Aorta (tissue), 5 donors: ENCODE data around the gene H2BK1. TPM values are rescaled to one million over a fixed set of nuclear protein-coding genes. Genes with fewer than 3 reads are reported as not detected.

Source experiments
- ATAC-seq: fragments of 200-7000 bp; cut with Tn5 transposase; one replicate; pipeline ENCODE4 v1.9.1; 2022; ENCODE audit warnings: moderate library complexity; ENCODE audit not compliant: low FRiP score
- DNase-seq, 2 donors: peaks; one replicate each; pipeline ENCODE4 v3.0.0-alpha.2; 2020
- H3K27ac ChIP-seq, 2 donors: one replicate each; pipeline ENCODE4 v1.5.1; 2013; ENCODE audit warnings: low read length in 2 of 2, mild to moderate bottlenecking in 2 of 2, moderate library complexity in 2 of 2, control low read depth in 1 of 2, inconsistent platforms in 1 of 2, low read depth in 1 of 2
- H3K27me3 ChIP-seq, 2 donors: one replicate each; pipeline ENCODE4 v1.6.1; 2013; ENCODE audit warnings: control low read depth in 1 of 2, low read length in 1 of 2, mild to moderate bottlenecking in 1 of 2, moderate library complexity in 1 of 2; ENCODE audit not compliant: insufficient read depth in 2 of 2, control insufficient read depth in 1 of 2
- H3K36me3 ChIP-seq, 2 donors: one replicate each; pipeline ENCODE4 v1.6.1; 2013; ENCODE audit warnings: control low read depth in 1 of 2, low read length in 1 of 2, mild to moderate bottlenecking in 1 of 2; ENCODE audit not compliant: insufficient read depth in 2 of 2, control insufficient read depth in 1 of 2
- H3K4me1 ChIP-seq, 2 donors: one replicate each; pipeline ENCODE4 v1.6.1; 2013; ENCODE audit warnings: low read length in 2 of 2, control low read depth in 1 of 2, mild to moderate bottlenecking in 1 of 2, moderate library complexity in 1 of 2; ENCODE audit not compliant: insufficient read depth in 2 of 2, control insufficient read depth in 1 of 2
- H3K4me3 ChIP-seq, 2 donors: one replicate each; pipeline ENCODE4 v1.5.1; 2013; ENCODE audit warnings: low read length in 2 of 2, control low read depth in 1 of 2, mild to moderate bottlenecking in 1 of 2
- H3K9me3 ChIP-seq: one replicate; pipeline ENCODE4 v1.6.1; 2013; ENCODE audit warnings: mild to moderate bottlenecking, low read length; ENCODE audit not compliant: control insufficient read depth
- WGBS, 2 donors: extraction: QIAGEN DNeasy Blood & Tissue Kit; methylation state at CpG; one replicate each; pipeline ENCODE4 v1.1.7; 2013; 5-methylcytosine and 5-hydroxymethylcytosine counted together
- intact Hi-C, 2 donors: fragments of 100-400 bp; cut with DNase I; formaldehyde crosslinking; loops; one replicate each; pipeline versions ENCODE4 v1.14.2 to v1.15.0; 2022
- polyA plus RNA-seq, 2 donors: library from polyadenylated mRNA; stranded (reverse); fragments of 200-250 nt; gene quantifications; one replicate each; pipeline ENCODE4 v1.2.3, GENCODE V29; 2013
- total RNA-seq, 2 donors: library from RNA; stranded (reverse); fragmentation: NEBNext Ultra II Directional; extraction: Animal tissue kit (Norgen Biotek cat#: 25700); gene quantifications; one replicate each; pipeline ENCODE4 v1.2.1, GENCODE V29; 2021
- donor health status: healthy with polysubstance abuse.
- donor health status: Bipolar disorder and iron deficiency.
- donor health status: DM: no; HTN: no; CAD: no.
- donor health status: DM: no; HTN: no; CAD: no.
- donor health status: DM: yes; HTN: yes; CAD: no.

H2BK1 gene
- total and polyA plus RNA-seq, 4 donors, result 2.2 TPM; not detected in 3

- DNase-seq (no peak), ATAC-seq (no peak)
- peaks cover 0 to 2% of the 10 kb centered on the region in 2 donors for H3K36me3 ChIP-seq
- 92 to 94% methylated on average over 10 of the region's 10 CpGs for WGBS, 2 donors
- H3K27ac ChIP-seq, result no peak overlapping the region
- no peaks in the 10 kb centered on the region for H3K9me3 ChIP-seq
- H3K4me3 ChIP-seq, result no peak overlapping the region
- intact Hi-C loops, result no loop called here
- no peaks in the 10 kb centered on the region for H3K4me1 ChIP-seq
- no peaks in the 10 kb centered on the region for H3K27me3 ChIP-seq
Observed at GRCh38 chr7:151229249-151229648, 19.0 kb upstream of the H2BK1 start.

- DNase-seq (no peak), ATAC-seq (no peak)
- Histone ChIP-seq H3K4me3 (peak overlapping the region in 1 of 2 donors; percentile 25), H3K27me3 (no peaks in the 10 kb centered on the region), H3K9me3 (no peaks in the 10 kb centered on the region), H3K4me1 (no peaks in the 10 kb centered on the region), H3K27ac (peak overlapping the region; percentile 7 to 73), H3K36me3 (peaks cover 3 to 6% of the 10 kb centered on the region in 2 donors)
- intact Hi-C loops, result no loop called here
- WGBS, 2 donors, result 56 to 61% methylated on average over 10 of the region's 10 CpGs
Observed at GRCh38 chr7:151228024-151228866, 18.0 kb upstream of the H2BK1 start.

GRCh38 chr7:151226875-151227782 lies 16.8 kb upstream of the H2BK1 start, which contains the start of gene ABCF2:
TSS of gene ABCF2 (minus strand) at chr7:151227205. CDS start at chr7:151226458, 747 bp downstream.
- intact Hi-C loops, result no loop called here
- Histone ChIP-seq H3K4me1 (no peaks in the 10 kb centered on the region), H3K27ac (peak within 1 kb of the TSS; percentile 7 to 73), H3K27me3 (no peaks in the 10 kb centered on the region), H3K4me3 (peak within 1 kb of the TSS; percentile 50 to 61), H3K9me3 (no peaks in the 10 kb centered on the region), H3K36me3 (peaks cover 5 to 8% of the 10 kb centered on the region in 2 donors)
- peak; percentile 99 for ATAC-seq
- DNase-seq, result peak; percentile 100
- 0% methylated on average over 68 of the region's 68 CpGs for WGBS, 2 donors

- Histone ChIP-seq H3K36me3 (peaks cover 5 to 10% of the 10 kb centered on the region in 2 donors), H3K4me1 (no peaks in the 10 kb centered on the region), H3K27ac (no peak overlapping the region), H3K27me3 (no peaks in the 10 kb centered on the region), H3K9me3 (no peaks in the 10 kb centered on the region), H3K4me3 (peak overlapping the region; percentile 50 to 61)
- ATAC-seq, result peak; percentile 16
- intact Hi-C loops, result no loop called here
- WGBS, 2 donors, result 1 to 2% methylated on average over 15 of the region's 15 CpGs
- DNase-seq, result no peak
Observed at GRCh38 chr7:151226560-151226874, 16.2 kb upstream of the H2BK1 start.

- Histone ChIP-seq H3K27ac (no peak overlapping the region), H3K9me3 (no peaks in the 10 kb centered on the region), H3K4me1 (no peaks in the 10 kb centered on the region), H3K4me3 (peak overlapping the region; percentile 50 to 61), H3K36me3 (peaks cover 5 to 11% of the 10 kb centered on the region in 2 donors), H3K27me3 (no peaks in the 10 kb centered on the region)
- WGBS, 2 donors, result 61 to 64% methylated on average over 8 of the region's 8 CpGs
- ATAC-seq, result no peak
- intact Hi-C loops, result no loop called here
- DNase-seq, result no peak
Observed at GRCh38 chr7:151225948-151226510, 15.7 kb upstream of the H2BK1 start.

GRCh38 chr7:151223728-151224127 lies 13.4 kb upstream of the H2BK1 start:
- Histone ChIP-seq H3K27me3 (no peaks in the 10 kb centered on the region), H3K9me3 (no peaks in the 10 kb centered on the region), H3K4me3 (no peak overlapping the region), H3K36me3 (peaks cover 5 to 13% of the 10 kb centered on the region in 2 donors), H3K27ac (no peak overlapping the region), H3K4me1 (no peaks in the 10 kb centered on the region)
- intact Hi-C loops, result no loop called here
- 93% methylated on average over 14 of the region's 14 CpGs for WGBS, 2 donors
- no peak for ATAC-seq
- no peak for DNase-seq

- H3K27ac ChIP-seq, result no peak overlapping the region
- H3K4me1 ChIP-seq, result no peaks in the 10 kb centered on the region
- intact Hi-C loops, result no loop called here
- DNase-seq (no peak), ATAC-seq (no peak)
- no peaks in the 10 kb centered on the region for H3K27me3 ChIP-seq
- no peaks in the 10 kb centered on the region for H3K9me3 ChIP-seq
- WGBS, 2 donors, result 94% methylated on average over 9 of the region's 9 CpGs
- H3K4me3 ChIP-seq, result no peak overlapping the region
- peaks cover 1 to 22% of the 10 kb centered on the region in 2 donors for H3K36me3 ChIP-seq
Observed at GRCh38 chr7:151218170-151218569, 7.9 kb upstream of the H2BK1 start.

- ATAC-seq (no peak), DNase-seq (no peak)
- no peaks in the 10 kb centered on the region for H3K27me3 ChIP-seq
- H3K4me3 ChIP-seq, result no peak overlapping the region
- H3K36me3 ChIP-seq, result peaks cover 0 to 16% of the 10 kb centered on the region in 2 donors
- no peaks in the 10 kb centered on the region for H3K4me1 ChIP-seq
- H3K9me3 ChIP-seq, result no peaks in the 10 kb centered on the region
- WGBS, 2 donors, result 93 to 94% methylated on average over 5 of the region's 5 CpGs
- intact Hi-C loops, result no loop called here
- no peak overlapping the region for H3K27ac ChIP-seq
Observed at GRCh38 chr7:151215396-151215795, 5.1 kb upstream of the H2BK1 start.
